GM12874 (cell line): ENCODE data around the gene AOPEP.

Source experiments
- CTCF ChIP-seq: IDR thresholded peaks from 2 replicates; pipeline ENCODE4 v1.5.1; 2011; ENCODE audit warnings: low read depth, mild to moderate bottlenecking, control low read depth, low read length, moderate library complexity; ENCODE audit not compliant: insufficient read depth

Gene AOPEP

DNA sequence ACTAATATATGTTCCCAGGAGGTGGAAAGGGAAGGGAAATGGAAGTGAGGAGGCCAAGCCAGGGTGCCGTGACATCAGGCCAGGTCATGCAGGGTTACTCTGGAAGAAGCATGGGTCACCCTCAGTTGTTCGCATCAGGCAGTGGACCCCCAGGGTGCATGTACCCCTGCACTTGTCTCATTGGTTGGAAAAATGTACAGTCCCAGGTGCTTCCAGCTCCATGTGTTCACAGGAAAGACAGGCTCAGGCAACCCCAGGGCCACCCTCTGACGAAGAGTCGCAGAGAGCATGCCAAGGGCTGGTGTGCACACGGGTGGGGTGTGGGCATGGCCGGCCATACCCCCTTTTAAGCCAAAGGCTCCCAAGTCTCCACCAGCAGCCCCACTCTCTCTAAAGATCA is 208.9 kb downstream of the AOPEP start:
- TF ChIP-seq CTCF = no peak

- TF ChIP-seq CTCF = no peak
Observed at GRCh38 chr9:94936419-94936818, 209.9 kb downstream of the AOPEP start.

DNA sequence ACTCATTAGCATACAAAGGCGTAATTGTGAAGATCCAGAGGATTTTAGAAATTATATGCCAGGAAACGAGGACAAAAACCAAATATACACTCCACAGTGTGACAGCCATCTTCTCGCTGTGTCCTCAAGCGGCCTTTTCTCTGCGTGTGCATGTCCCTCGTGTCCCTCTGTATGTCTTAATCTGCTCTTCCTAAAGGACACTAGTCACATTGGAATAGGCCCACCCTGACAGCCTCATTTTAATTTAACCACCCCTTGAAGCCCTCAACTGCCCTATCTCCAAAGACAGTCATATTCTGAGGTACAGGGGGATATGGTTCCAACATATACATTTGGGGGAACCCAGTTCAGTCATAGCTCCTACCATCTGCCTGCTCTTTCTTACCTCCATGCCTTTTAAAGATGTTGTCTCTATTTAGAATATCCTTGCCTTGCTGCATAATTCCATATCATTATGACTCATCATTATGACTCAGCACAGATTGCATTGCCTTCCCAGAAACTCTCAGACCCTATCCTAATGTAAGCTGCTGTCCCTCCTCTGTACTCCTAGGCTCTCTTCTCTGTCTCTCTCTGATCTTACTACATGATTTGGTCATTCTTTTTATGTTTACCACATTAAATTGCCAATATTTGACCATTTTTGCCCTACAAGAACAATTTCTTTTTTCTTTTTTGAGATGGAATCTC is 210.9 kb downstream of the AOPEP start:
- TF ChIP-seq CTCF = no peak

DNA sequence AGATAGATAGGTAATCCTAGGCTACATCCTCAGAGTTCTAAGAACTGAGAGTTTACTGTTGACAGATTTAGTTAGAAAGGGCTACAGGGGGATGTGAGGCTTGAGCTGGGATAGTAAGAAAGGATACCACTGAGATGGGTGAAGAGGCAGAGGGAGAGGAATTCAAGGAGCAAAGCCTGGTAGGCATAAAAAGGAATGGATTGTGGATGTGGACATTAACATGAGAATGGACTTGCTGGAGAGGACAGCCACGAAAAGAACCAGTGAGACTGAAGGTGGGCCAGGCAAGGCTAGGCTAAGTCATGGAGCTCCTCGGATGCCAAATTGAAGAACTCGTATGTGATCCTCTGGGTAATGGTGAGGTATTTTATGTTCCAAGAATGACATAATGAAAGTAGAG is 211.9 kb downstream of the AOPEP start:
- TF ChIP-seq CTCF = no peak

DNA sequence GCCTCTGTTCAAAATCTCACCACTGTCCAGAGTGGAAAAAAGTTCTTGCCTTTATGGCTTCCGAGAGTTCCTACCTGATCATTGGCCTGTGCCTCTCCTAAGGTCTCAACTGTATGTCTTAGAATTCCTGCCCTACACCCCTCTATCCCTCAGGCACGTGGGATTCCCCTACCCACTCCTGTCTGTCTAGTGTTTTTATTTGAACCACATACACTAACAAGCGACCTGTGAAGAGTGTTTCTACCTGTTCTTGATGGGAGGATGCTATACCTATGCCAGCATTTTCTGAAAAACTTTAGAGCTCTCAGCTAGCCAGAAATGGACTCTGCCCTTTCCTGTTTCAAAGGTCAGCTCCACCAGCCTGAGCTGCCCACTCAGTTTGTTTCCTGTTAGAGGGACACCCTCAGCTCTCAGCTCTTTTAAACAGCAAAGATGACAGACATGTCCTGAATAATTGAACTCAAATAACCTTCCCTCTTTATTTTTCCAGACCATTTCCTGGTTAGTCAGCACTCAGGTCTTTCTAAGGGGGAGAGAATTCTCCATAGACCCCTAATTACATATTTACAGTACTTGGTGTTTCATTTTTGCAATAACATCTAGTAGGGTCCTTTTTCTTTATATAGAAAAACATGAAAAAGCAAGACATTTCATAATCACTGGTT is 214.8 kb downstream of the AOPEP start:
- TF ChIP-seq CTCF = no peak

DNA sequence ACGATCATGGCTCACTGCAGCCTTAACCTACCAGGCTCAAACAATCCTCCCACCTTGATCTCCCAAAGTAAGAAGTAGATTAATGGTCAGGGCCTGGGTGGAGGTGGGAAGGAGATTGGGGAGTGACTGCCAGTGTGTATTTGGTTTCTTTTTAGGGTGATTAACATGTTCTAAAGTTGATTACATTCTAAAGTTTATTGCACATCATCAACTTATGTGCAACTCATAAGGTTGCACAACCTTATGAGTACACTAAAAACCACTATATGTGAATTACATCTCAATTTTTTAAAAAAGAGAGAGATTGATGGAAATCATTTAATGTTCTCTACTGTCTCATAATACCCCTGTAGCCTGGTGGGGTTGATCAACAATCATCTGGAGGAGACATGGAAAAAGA is 218.1 kb downstream of the AOPEP start:
- no peak for TF ChIP-seq CTCF

GRCh38 chr9:94945197-94946144 is 219.0 kb downstream of the AOPEP start:
- TF ChIP-seq CTCF = no peak
